Measurements from ENCODE around the gene KCNQ1OT1. TPM values are rescaled to one million over a fixed set of nuclear protein-coding genes. Genes with fewer than 3 reads are reported as not detected.

The KCNQ1OT1 gene
- total RNA-seq, 1 experiment from 2014 or later = 2.4 TPM

DNA sequence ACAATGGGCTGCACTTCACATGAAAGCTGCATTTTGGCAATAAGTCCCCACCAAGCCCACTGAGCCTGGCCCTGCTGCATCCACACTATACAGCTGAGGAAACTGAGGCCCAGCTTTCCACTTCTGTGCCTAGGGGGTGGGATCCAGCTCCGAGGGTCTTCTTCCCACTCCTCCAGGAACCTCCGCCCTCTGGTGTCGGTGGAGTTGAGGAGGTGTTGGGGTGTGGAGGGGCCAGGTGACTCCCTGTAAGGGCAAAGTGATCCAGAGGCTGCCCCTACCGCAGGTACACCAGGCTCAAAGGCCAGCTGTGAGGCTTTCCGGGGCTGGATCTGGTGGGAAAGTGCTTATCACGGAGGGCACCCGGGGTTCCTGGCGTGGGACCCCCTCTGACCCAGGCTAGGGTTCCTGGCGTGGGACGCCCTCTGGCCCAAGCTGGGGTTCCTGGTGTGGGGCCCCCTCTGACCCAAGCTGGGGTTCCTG, 130.0 kb downstream of the KCNQ1OT1 start:
- DNase-seq (ENCODE audit: low spot score) (no peak), ATAC-seq (no peak)
- H3K4me3 Mint-ChIP-seq = no peak overlapping the region
- POLR2A ChIA-PET = no interaction called here
- no peaks in the 10 kb centered on the region for H3K9me3 Mint-ChIP-seq
- CTCF ChIA-PET = no interaction called here
- no peaks in the 10 kb centered on the region for H3K36me3 Mint-ChIP-seq
- TF ChIP-seq, protein P1, sequence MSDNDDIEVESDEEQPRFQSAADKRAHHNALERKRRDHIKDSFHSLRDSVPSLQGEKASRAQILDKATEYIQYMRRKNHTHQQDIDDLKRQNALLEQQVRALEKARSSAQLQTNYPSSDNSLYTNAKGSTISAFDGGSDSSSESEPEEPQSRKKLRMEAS (CRISPR knock-in tag; IDR thresholded peaks at IDR 0.05) = no peak
- TF ChIP-seq ESRRA (CRISPR knock-in tag; IDR thresholded peaks at IDR 0.05; ENCODE audit: borderline replicate concordance) (no peak), GRHL2 (CRISPR knock-in tag; IDR thresholded peaks at IDR 0.05; ENCODE audit: insufficient replicate concordance, severe bottlenecking) (no peak), PRRX2 (CRISPR knock-in tag; IDR thresholded peaks at IDR 0.05) (no peak)
- H3K27me3 Mint-ChIP-seq (ENCODE audit: low read depth) = peaks cover 64% of the 10 kb centered on the region
- no peak overlapping the region for H3K27ac Mint-ChIP-seq
- H3K4me1 Mint-ChIP-seq = no peaks in the 10 kb centered on the region

DNA sequence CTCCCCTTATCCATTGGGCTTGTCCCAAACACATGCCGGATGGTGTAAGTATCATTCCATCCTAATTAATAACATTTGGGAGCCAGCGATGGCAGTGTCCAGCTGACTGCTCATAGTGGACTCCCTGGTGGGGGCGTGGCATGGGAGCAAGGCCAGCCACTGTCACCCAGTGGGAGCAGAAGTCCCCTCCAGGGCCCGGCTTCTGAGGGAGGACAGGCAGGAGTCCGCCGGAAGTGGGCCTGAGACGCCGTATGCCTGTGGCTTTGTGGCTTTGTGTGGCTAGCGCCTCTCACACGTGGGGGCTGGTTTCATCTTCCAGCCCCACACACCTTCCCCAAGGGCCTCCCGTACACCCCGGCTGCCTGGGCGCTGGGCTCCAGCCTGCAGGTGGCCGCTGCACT, 130.5 kb downstream of the KCNQ1OT1 start:
- H3K36me3 Mint-ChIP-seq = no peaks in the 10 kb centered on the region
- H3K27ac Mint-ChIP-seq = no peak overlapping the region; the same call in 1 of the 2 replicates
- no peak overlapping the region for H3K4me3 Mint-ChIP-seq
- ChIA-PET CTCF (no interaction called here), POLR2A (no interaction called here)
- peaks cover 69% of the 10 kb centered on the region for H3K27me3 Mint-ChIP-seq (ENCODE audit: low read depth)
- no peak for TF ChIP-seq ZNF232 (CRISPR knock-in tag; IDR thresholded peaks at IDR 0.05)
- no peak for TF ChIP-seq NR2C2 (CRISPR knock-in tag; IDR thresholded peaks at IDR 0.05)
- no peak for TF ChIP-seq NFE2L1 (CRISPR knock-in tag; IDR thresholded peaks at IDR 0.05)
- TF ChIP-seq, protein P2, sequence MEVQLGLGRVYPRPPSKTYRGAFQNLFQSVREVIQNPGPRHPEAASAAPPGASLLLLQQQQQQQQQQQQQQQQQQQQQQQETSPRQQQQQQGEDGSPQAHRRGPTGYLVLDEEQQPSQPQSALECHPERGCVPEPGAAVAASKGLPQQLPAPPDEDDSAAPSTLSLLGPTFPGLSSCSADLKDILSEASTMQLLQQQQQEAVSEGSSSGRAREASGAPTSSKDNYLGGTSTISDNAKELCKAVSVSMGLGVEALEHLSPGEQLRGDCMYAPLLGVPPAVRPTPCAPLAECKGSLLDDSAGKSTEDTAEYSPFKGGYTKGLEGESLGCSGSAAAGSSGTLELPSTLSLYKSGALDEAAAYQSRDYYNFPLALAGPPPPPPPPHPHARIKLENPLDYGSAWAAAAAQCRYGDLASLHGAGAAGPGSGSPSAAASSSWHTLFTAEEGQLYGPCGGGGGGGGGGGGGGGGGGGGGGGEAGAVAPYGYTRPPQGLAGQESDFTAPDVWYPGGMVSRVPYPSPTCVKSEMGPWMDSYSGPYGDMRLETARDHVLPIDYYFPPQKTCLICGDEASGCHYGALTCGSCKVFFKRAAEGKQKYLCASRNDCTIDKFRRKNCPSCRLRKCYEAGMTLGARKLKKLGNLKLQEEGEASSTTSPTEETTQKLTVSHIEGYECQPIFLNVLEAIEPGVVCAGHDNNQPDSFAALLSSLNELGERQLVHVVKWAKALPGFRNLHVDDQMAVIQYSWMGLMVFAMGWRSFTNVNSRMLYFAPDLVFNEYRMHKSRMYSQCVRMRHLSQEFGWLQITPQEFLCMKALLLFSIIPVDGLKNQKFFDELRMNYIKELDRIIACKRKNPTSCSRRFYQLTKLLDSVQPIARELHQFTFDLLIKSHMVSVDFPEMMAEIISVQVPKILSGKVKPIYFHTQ (CRISPR knock-in tag; IDR thresholded peaks at IDR 0.05) = no peak
- TF ChIP-seq SMAD3 (CRISPR knock-in tag; IDR thresholded peaks at IDR 0.05; ENCODE audit: borderline replicate concordance) = no peak
- TF ChIP-seq IRF2 (CRISPR knock-in tag; IDR thresholded peaks at IDR 0.05; ENCODE audit: borderline replicate concordance, low read depth) = no peak
- no peak for TF ChIP-seq FOXK1 (CRISPR knock-in tag; IDR thresholded peaks at IDR 0.05)
- no peak for TF ChIP-seq RELA (CRISPR knock-in tag; IDR thresholded peaks at IDR 0.05; ENCODE audit: borderline replicate concordance)
- no peak for TF ChIP-seq TEAD4 (CRISPR knock-in tag; IDR thresholded peaks at IDR 0.05)
- TF ChIP-seq, protein P3, sequence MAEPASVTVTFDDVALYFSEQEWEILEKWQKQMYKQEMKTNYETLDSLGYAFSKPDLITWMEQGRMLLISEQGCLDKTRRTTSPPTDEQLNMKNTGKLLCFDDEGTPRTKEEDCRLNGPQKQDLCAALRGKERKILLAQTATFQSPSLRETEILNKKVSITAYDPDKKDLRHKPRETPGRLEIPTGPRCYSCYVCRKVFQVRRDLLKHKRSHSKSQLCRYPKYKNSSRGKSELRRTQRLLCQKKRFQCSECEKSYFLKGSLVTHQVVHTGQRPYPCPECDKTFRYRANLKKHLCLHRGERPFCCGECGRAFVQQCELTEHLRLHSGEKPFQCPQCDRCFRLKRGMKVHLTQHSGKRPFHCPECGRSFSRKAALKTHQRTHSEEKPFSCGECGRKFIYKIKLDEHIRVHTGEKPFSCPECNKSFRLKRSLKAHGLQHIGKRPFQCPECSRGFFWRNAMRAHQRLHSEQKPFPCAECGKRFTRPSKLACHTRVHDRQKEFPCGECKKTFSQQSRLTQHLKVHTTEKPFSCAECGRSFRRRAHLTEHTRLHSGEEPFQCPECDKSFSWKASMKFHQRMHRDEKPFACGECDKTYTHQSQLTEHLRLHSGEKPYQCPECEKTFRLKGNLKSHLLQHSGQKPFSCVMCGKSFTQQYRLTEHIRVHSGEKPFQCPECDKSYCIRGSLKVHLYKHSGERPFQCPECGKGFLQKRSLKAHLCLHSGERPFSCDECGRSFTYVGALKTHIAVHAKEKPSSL (CRISPR knock-in tag; conservative IDR thresholded peaks at IDR 0.05) = no peak
- TF ChIP-seq, protein P4, sequence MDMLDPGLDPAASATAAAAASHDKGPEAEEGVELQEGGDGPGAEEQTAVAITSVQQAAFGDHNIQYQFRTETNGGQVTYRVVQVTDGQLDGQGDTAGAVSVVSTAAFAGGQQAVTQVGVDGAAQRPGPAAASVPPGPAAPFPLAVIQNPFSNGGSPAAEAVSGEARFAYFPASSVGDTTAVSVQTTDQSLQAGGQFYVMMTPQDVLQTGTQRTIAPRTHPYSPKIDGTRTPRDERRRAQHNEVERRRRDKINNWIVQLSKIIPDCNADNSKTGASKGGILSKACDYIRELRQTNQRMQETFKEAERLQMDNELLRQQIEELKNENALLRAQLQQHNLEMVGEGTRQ (CRISPR knock-in tag; IDR thresholded peaks at IDR 0.05) = no peak
- no peak for TF ChIP-seq SP1 (CRISPR knock-in tag; conservative IDR thresholded peaks at IDR 0.05)
- TF ChIP-seq ZNF671 (CRISPR knock-in tag; IDR thresholded peaks at IDR 0.05) = no peak
- TF ChIP-seq, protein P5, sequence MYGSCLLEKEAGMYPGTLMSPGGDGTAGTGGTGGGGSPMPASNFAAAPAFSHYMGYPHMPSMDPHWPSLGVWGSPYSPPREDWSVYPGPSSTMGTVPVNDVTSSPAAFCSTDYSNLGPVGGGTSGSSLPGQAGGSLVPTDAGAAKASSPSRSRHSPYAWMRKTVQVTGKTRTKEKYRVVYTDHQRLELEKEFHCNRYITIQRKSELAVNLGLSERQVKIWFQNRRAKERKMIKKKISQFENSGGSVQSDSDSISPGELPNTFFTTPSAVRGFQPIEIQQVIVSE (CRISPR knock-in tag; IDR thresholded peaks at IDR 0.05; ENCODE audit: borderline replicate concordance) = no peak
- no peak for TF ChIP-seq TEAD1 (CRISPR knock-in tag; IDR thresholded peaks at IDR 0.05)
- TF ChIP-seq MXD4 (CRISPR knock-in tag; IDR thresholded peaks at IDR 0.05; ENCODE audit: borderline replicate concordance) = no peak
- no peak for TF ChIP-seq GTF2I (CRISPR knock-in tag; conservative IDR thresholded peaks at IDR 0.05)
- TF ChIP-seq GABPB1 (CRISPR knock-in tag; IDR thresholded peaks at IDR 0.05) = no peak
- TF ChIP-seq, protein P6, sequence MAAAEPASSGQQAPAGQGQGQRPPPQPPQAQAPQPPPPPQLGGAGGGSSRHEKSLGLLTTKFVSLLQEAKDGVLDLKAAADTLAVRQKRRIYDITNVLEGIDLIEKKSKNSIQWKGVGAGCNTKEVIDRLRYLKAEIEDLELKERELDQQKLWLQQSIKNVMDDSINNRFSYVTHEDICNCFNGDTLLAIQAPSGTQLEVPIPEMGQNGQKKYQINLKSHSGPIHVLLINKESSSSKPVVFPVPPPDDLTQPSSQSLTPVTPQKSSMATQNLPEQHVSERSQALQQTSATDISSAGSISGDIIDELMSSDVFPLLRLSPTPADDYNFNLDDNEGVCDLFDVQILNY (CRISPR knock-in tag; IDR thresholded peaks at IDR 0.05) = no peak
- ATAC-seq (no peak), DNase-seq (ENCODE audit: low spot score) (no peak)
- H3K4me1 Mint-ChIP-seq = no peaks in the 10 kb centered on the region
- H3K9me3 Mint-ChIP-seq = no peaks in the 10 kb centered on the region
